Lower leg skin (tissue), 3 donors: ENCODE measurements around the gene OR6C70.

Source experiments
- POLR2A ChIP-seq, 2 donors: fragments of 450-650 bp; IDR thresholded peaks; one replicate each; pipeline ENCODE4 v1.6.1; 2016 to 2017; ENCODE audit warnings: antibody characterized with exemption in 2 of 2, mild to moderate bottlenecking in 1 of 2, moderate library complexity in 1 of 2
- TF ChIP-seq, protein P1 (sequence below), 3 donors: fragments of 450-650 bp; IDR thresholded peaks; one replicate each; pipeline ENCODE4 v1.5.1; 2016; ENCODE audit warnings: antibody characterized with exemption in 3 of 3, mild to moderate bottlenecking in 3 of 3, moderate library complexity in 2 of 3

GRCh38 chr12:55470088-55470829 is at the start of gene OR6C70:
- TF ChIP-seq, protein P1, sequence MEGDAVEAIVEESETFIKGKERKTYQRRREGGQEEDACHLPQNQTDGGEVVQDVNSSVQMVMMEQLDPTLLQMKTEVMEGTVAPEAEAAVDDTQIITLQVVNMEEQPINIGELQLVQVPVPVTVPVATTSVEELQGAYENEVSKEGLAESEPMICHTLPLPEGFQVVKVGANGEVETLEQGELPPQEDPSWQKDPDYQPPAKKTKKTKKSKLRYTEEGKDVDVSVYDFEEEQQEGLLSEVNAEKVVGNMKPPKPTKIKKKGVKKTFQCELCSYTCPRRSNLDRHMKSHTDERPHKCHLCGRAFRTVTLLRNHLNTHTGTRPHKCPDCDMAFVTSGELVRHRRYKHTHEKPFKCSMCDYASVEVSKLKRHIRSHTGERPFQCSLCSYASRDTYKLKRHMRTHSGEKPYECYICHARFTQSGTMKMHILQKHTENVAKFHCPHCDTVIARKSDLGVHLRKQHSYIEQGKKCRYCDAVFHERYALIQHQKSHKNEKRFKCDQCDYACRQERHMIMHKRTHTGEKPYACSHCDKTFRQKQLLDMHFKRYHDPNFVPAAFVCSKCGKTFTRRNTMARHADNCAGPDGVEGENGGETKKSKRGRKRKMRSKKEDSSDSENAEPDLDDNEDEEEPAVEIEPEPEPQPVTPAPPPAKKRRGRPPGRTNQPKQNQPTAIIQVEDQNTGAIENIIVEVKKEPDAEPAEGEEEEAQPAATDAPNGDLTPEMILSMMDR (IDR thresholded peaks at IDR 0.05): no peak
- no peak for TF ChIP-seq POLR2A (IDR thresholded peaks at IDR 0.05)
